Esophagus mucosa (tissue), 1 donor: ENCODE data around the gene WDR53. TPM values are rescaled to one million over a fixed set of nuclear protein-coding genes. Genes with fewer than 3 reads are reported as not detected.
A peak's percentile ranks its signal among the peaks of the same experiment; 100 is the strongest.
"Not testable (repeated sequence)": the region's sequence is repeated elsewhere in the genome, so short reads cannot be mapped to it uniquely, and the experiment has no call there.

Source experiments
- ATAC-seq: fragments of 200-7000 bp; cut with Tn5 transposase; one replicate; pipeline ENCODE4 v1.9.1; 2020
- total RNA-seq: library from RNA; stranded (reverse); gene quantifications from one replicate; pipeline ENCODE4 v1.2.4, GENCODE V29; 2023
- donor health status: DM: yes; HTN: yes; CAD: no.

WDR53 gene
- total RNA-seq, result 13.7 TPM

- ATAC-seq, result peak; percentile 95
These were observed at the start of gene WDR53, which contains the start of gene FBXO45 for GRCh38 chr3:196568246-196569002. Gene WDR53, minus strand, starts transcription at chr3:196568554. Its CDS starts 7,079 bp downstream, at chr3:196561475. Gene FBXO45, plus strand, starts transcription at chr3:196568660. Its CDS starts 325 bp downstream, at chr3:196568985.

- ATAC-seq, result no peak
These were observed 48.9 kb upstream of the WDR53 start for GRCh38 chr3:196617256-196617655.

DNA sequence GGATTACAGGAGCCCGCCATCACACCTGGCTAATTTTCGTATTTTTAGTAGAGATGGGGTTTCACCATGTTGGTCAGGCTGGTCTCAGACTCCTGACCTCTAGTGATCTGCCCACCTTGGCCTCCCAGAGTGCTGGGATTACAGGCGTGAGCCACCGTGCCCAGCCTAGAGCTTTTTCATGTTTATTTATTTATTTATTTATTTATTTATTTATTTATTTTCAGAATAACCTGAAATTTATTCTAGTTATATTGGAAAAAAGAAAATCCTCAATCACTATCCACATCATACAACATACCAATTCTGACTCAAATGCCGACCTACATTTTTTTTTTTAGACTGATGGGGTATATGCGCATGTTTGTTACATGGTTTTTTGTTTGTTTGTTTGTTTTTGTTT, 46.9 kb upstream of the WDR53 start:
- ATAC-seq, result not testable (repeated sequence)

DNA sequence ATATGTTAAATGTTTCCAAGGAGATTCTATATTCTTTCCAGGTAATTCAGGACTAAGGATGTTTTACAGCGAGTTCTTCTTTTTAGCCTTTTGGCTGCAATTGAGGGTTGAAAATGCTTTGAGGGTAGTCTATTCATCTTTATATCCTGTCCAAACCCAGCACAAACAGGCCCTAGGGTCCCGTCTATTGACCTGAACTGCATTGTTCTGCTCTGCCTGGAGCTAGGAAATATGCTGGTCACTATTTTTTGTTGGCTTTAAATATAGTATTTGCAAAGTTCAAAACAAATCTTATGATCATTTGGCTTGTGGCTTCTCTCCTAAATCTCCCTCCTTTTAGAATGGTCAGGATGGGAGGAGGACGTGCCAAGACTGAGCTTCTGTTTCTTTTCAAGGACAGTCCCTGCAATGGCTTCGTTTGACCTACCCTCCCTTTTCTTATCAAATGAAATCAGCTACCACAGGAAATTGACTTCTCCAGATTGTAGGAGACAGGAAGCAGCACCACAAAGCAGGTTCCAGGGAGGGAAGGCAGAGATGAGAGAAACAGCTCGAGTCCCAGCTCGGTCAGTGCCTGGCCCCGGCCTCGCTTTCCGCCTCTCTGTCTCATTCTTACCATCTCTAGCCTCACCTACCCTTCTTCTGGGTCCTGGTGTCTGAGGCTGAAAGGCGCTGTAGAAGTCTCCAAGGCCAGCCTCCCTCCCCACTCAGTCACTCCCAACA, 43.6 kb upstream of the WDR53 start:
- no peak for ATAC-seq

DNA sequence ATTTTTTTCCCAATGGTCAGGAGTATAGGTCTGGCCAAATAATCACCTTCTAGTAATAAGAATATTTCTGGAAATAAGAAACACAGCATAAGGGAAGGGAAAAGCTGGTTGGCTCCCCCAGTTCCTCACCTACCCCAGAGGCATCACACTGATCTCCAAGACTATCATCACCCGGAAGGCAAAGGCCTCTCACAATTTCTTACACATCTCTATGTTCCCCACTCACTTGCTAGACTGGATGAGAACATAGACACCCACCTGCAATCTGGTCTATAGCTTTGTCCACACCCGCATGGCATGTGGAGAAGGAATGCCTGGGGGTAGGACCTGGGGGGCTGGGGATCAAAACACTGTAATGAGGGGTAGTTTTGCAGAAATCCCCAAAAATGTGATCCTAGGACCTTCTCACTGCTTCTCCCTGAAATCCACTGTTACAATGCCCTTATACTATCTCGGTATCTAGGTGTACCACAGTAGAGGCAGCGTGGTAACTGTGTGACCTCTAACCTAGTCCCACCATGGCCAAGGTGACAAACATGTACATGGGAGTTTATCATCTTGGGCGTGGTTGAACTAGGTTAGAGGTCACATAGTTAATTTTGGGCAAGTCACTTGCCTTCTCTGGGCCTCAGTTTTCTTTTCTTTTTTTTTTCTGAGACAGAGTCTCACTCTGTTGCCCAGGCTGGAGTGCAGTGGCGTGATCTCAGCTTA, 41.6 kb upstream of the WDR53 start:
- peak; percentile 11 for ATAC-seq

DNA sequence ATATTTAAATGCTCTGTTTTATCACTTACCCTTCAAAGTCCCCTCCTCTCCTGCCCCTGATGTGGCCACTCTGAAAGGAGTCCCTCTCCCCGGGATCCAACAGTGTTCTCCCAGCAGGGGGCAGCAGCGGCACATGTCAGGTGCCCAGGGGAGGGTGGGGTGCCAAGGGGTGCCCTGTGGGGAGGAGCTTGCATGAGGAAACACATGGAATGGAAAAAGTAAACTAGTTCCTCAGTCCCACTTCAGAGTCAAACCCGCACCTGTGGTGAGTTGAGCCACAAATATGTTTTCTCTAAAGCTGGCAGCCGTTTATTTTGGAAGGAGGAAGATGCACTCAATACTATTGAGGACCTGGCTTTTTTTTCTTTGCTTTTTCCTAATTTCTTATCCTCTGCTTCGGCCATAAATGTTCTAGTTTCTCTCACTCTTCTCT, 41.0 kb upstream of the WDR53 start:
- peak; percentile 98 for ATAC-seq

- no peak for ATAC-seq
These were observed 40.3 kb upstream of the WDR53 start for GRCh38 chr3:196608693-196609092.

GRCh38 chr3:196604548-196604947, 36.2 kb upstream of the WDR53 start:
- no peak for ATAC-seq

- ATAC-seq, result no peak
These were observed 35.3 kb upstream of the WDR53 start for GRCh38 chr3:196603683-196604082.

- no peak for ATAC-seq
These were observed 34.3 kb upstream of the WDR53 start for GRCh38 chr3:196602673-196603072.

GRCh38 chr3:196600359-196600758, 32.0 kb upstream of the WDR53 start:
- ATAC-seq, result no peak

DNA sequence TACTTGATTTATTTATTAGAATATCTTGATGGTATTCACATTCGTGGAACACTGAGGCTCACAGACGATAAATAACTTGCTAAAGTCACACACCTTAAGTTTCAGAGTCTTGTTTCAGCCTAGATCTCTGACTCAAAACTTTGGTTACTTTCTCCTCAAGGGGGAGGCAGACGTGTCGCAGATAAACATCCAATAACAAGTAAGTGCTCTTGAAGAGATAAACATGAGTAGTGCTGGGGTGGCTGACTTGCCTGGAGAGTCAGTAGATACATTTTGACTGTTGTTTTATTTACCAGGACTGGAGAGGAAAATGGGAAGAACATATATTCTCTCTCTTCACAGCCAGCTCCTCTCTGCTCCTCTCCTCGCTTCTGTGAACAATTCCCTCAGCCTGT, 31.4 kb upstream of the WDR53 start:
- no peak for ATAC-seq

DNA sequence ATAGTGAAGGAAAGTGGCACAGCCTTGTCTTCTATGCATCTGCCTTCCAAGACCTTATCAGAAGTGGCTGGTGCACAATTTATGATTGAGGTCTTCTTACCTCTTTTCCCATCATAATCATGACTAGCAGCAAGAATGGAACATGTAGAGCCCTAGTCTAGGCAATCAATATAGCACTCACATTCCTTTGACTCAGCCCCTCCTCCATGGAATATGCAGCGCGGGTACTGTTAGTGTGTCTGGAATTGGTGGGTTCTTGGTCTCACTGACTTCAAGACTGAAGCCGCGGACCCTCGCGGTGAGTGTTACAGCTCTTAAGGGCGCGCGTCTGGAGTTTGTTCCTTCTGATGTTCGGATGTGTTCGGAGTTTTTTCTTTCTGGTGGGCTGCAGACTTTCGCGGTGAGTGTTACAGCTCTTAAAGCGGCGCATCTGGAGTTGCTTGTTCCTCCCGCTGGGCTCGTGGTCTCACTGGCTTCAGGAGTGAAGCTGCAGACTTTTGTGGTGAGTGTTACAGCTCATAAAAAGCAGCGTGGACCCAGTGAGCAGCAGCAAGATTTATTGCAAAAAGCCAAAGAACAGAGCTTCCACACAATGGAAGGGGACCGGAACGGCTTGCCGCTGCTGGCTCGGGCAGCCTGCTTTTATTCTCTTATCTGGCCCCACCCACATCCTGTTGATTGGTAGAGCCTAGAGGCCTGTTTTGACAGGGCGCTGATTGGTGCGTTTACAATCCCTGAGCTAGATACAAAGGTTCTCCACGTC, 29.8 kb upstream of the WDR53 start:
- ATAC-seq, result not testable (repeated sequence)

GRCh38 chr3:196596355-196596754, 28.0 kb upstream of the WDR53 start:
- no peak for ATAC-seq

DNA sequence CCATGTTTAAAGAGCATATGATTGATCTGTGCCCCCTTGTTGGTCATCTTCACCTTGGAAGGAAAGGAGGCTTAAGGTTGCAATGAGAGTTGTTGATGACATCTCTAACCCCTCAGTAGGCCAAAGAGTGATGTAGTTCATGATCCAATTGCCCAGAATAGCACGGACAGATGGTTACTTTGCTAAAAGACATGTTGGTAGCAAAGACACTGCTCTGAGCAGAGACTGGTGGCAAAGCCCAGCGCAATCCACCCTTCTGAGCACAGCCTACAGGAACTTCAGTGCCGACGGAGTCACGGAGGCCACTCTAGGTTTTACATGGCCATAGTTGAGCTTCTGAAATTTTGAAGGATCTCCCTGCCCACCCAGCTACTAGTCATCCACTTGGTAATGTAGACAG, 21.9 kb upstream of the WDR53 start:
- no peak for ATAC-seq

DNA sequence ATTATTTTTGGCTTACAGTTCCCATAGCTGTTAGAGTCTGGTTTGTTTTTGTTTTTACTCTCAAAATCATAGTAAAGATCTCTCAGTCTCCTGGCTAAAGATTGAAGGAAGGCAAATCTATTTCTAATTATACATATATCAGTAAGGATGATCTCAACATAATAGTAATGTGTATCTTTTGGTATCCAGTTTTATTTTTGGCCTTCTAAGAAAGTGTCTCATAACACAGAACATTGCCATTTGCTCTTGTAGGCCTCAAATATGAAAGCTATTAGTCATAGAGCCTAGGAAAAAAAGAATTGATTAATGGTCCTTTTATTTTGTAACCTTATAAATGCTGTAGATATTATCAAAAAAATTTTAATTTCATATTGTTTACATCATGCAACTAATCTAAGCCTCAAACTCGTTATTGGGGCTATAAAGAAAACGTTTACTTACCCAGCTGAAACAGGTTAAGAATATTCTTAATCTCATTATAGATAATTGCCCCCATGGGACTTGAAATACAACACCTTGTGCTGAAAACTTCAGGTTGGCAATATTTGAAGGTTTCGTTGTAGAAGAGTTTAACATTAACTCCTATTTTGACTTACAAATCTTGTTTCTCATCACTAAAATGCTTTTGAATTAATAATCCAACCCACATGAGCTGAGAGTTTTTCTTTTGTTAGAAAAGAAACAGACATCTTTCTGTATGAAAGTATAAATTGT, 16.8 kb upstream of the WDR53 start:
- ATAC-seq, result no peak

DNA sequence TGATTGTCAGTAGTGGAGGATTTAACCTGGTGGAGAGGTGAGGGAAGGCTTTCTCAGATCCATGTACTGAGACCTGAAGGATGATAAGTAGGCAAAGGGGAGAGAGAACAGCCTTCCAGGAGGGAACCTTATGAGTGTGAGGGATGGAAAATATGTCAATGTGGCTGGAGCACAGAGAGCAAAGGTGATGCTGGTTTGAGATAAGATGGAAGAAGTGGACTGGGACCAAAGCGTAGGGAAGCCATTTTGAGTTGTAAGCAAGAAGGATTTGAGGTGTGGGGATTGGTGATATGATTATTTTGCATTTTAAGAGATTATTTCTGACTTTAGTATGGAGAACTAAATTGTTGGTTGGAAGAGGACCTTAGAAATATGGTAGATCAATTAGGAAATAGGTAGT, 4.0 kb upstream of the WDR53 start:
- no peak for ATAC-seq

DNA sequence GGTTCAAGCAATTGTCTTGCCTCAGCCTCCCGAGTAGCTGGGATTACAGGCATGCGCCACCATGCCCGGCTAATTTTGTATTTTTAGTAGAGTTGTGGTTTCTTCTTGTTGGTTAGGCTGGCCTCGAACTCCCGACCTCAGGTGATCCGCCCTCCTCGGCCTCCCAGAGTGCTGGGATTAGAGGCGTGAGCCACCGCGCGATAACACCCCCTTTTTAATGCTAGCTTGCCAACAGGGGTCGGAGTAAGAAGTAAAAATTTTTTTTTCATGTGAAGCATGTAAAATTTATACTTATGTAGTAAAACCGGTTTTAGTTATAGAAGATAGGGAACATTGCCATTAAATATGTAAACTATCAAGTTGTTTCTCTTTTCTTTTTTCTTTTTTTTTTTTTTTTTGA, 2.0 kb upstream of the WDR53 start:
- ATAC-seq, result not testable (repeated sequence)

DNA sequence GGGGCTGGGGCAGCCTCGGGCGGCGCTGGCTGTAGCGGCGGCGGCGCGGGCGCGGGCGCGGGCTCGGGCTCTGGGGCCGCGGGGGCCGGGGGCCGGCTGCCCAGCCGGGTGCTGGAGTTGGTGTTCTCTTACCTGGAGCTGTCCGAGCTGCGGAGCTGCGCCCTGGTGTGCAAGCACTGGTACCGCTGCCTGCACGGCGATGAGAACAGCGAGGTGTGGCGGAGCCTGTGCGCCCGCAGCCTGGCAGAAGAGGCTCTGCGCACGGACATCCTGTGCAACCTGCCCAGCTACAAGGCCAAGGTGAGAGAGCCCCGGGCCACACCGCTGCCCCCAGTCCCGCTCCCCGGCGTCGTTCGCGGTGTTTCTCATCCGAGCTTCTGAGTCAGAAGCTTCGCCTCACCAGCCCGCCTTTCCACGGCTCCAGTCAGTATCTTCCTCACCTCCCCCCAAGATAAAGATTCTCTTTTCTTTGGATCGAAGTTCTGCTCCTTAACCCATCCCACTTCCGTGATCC, 706 bp upstream of the WDR53 start:
- ATAC-seq, result peak; percentile 54

GRCh38 chr3:196563721-196564225, 4.6 kb downstream of the WDR53 start:
- ATAC-seq, result peak; percentile 29

- ATAC-seq, result no peak
These were observed 8.5 kb downstream of the WDR53 start for GRCh38 chr3:196559826-196560225.
